Measurements from ENCODE around the gene DDIAS.

Gene DDIAS

GRCh38 chr11:82863209-82863608 lies 38.3 kb upstream of the DDIAS start:
- Histone ChIP-seq H3K27me3 (ENCODE audit: insufficient read depth, low read length) (no peaks in the 10 kb centered on the region), H3K27ac (ENCODE audit: low read depth, low read length, poor library complexity, severe bottlenecking) (no peak overlapping the region), H3K9me2 (ENCODE audit: low read depth, low read length) (no peaks in the 10 kb centered on the region), H3F3A (ENCODE audit: insufficient read depth, low read length) (no peaks in the 10 kb centered on the region), H3K79me2 (ENCODE audit: insufficient read depth, low read length) (no peaks in the 10 kb centered on the region), H3K9me3 (ENCODE audit: low read length) (no peaks in the 10 kb centered on the region), H3K4me1 (ENCODE audit: insufficient read depth, low read length, severe bottlenecking) (peaks cover 3% of the 10 kb centered on the region), H3K9ac (ENCODE audit: low read length) (no peak overlapping the region), H2AFZ (ENCODE audit: low read length) (no peak overlapping the region), H3K36me3 (ENCODE audit: insufficient read depth, low read length) (no peaks in the 10 kb centered on the region), H3K4me3 (ENCODE audit: low read depth, low read length, poor library complexity, severe bottlenecking) (no peak overlapping the region), H4K20me1 (ENCODE audit: insufficient read depth, low read length) (no peaks in the 10 kb centered on the region), H3K4me2 (ENCODE audit: low read length) (no peak overlapping the region)
- TF ChIP-seq, protein P1, sequence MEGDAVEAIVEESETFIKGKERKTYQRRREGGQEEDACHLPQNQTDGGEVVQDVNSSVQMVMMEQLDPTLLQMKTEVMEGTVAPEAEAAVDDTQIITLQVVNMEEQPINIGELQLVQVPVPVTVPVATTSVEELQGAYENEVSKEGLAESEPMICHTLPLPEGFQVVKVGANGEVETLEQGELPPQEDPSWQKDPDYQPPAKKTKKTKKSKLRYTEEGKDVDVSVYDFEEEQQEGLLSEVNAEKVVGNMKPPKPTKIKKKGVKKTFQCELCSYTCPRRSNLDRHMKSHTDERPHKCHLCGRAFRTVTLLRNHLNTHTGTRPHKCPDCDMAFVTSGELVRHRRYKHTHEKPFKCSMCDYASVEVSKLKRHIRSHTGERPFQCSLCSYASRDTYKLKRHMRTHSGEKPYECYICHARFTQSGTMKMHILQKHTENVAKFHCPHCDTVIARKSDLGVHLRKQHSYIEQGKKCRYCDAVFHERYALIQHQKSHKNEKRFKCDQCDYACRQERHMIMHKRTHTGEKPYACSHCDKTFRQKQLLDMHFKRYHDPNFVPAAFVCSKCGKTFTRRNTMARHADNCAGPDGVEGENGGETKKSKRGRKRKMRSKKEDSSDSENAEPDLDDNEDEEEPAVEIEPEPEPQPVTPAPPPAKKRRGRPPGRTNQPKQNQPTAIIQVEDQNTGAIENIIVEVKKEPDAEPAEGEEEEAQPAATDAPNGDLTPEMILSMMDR (IDR thresholded peaks at IDR 0.05; ENCODE audit: low read length): no peak
- TF ChIP-seq EZH2 (IDR thresholded peaks at IDR 0.05; ENCODE audit: borderline replicate concordance, low read length): no peak

DNA sequence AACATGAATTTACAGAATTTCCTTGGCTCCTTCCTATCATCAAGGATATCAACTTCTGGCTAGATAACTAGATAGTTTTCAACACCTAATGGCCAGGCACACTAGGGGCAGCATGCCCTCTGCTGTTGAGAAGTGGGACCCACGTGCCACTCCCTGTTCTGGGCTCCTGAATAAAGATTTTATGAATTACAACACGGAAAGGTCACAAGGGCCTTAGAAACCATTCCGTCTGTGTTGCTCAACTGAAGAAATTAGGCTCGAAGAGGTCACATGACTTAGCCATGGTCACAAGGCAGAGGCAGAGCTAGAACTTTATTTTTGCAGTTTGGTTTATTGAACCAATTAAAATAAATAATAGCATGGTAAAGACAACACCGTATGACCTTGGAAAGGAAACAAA lies 37.3 kb upstream of the DDIAS start:
- H3K4me2 ChIP-seq (ENCODE audit: low read length): no peak overlapping the region
- H3F3A ChIP-seq (ENCODE audit: insufficient read depth, low read length): no peaks in the 10 kb centered on the region
- H3K79me2 ChIP-seq (ENCODE audit: insufficient read depth, low read length): no peaks in the 10 kb centered on the region
- H3K27me3 ChIP-seq (ENCODE audit: insufficient read depth, low read length): no peaks in the 10 kb centered on the region
- H3K9me3 ChIP-seq (ENCODE audit: low read length): no peaks in the 10 kb centered on the region
- H3K36me3 ChIP-seq (ENCODE audit: insufficient read depth, low read length): no peaks in the 10 kb centered on the region
- no peaks in the 10 kb centered on the region for H4K20me1 ChIP-seq (ENCODE audit: insufficient read depth, low read length)
- no peak overlapping the region for H2AFZ ChIP-seq (ENCODE audit: low read length)
- H3K4me3 ChIP-seq (ENCODE audit: low read depth, low read length, poor library complexity, severe bottlenecking): no peak overlapping the region
- TF ChIP-seq EZH2 (IDR thresholded peaks at IDR 0.05; ENCODE audit: borderline replicate concordance, low read length): no peak
- TF ChIP-seq, protein P1 (IDR thresholded peaks at IDR 0.05; ENCODE audit: low read length): peak; percentile 73
- no peak overlapping the region for H3K9ac ChIP-seq (ENCODE audit: low read length)
- H3K9me2 ChIP-seq (ENCODE audit: low read depth, low read length): no peaks in the 10 kb centered on the region
- H3K27ac ChIP-seq (ENCODE audit: low read depth, low read length, poor library complexity, severe bottlenecking): no peak overlapping the region
- H3K4me1 ChIP-seq (ENCODE audit: insufficient read depth, low read length, severe bottlenecking): peaks cover 3% of the 10 kb centered on the region

- no peaks in the 10 kb centered on the region for H3K27me3 ChIP-seq (ENCODE audit: insufficient read depth, low read length)
- no peak overlapping the region for H3K4me2 ChIP-seq (ENCODE audit: low read length)
- no peaks in the 10 kb centered on the region for H3K79me2 ChIP-seq (ENCODE audit: insufficient read depth, low read length)
- no peaks in the 10 kb centered on the region for H3K36me3 ChIP-seq (ENCODE audit: insufficient read depth, low read length)
- H3K4me3 ChIP-seq (ENCODE audit: low read depth, low read length, poor library complexity, severe bottlenecking): no peak overlapping the region
- H3K9ac ChIP-seq (ENCODE audit: low read length): no peak overlapping the region
- no peak overlapping the region for H2AFZ ChIP-seq (ENCODE audit: low read length)
- no peaks in the 10 kb centered on the region for H3K9me2 ChIP-seq (ENCODE audit: low read depth, low read length)
- no peaks in the 10 kb centered on the region for H3K9me3 ChIP-seq (ENCODE audit: low read length)
- no peaks in the 10 kb centered on the region for H3F3A ChIP-seq (ENCODE audit: insufficient read depth, low read length)
- H3K27ac ChIP-seq (ENCODE audit: low read depth, low read length, poor library complexity, severe bottlenecking): no peak overlapping the region
- H4K20me1 ChIP-seq (ENCODE audit: insufficient read depth, low read length): no peaks in the 10 kb centered on the region
- TF ChIP-seq, protein P1 (IDR thresholded peaks at IDR 0.05; ENCODE audit: low read length): no peak
- TF ChIP-seq EZH2 (IDR thresholded peaks at IDR 0.05; ENCODE audit: borderline replicate concordance, low read length): no peak
- H3K4me1 ChIP-seq (ENCODE audit: insufficient read depth, low read length, severe bottlenecking): peaks cover 3% of the 10 kb centered on the region
Observed at GRCh38 chr11:82865841-82866240, 35.7 kb upstream of the DDIAS start.
